ENCODE data around the gene BCLAF3.

GRCh38 chrX:20029728-20030127 lies 38.9 kb upstream of the BCLAF3 start:
- TF ChIP-seq CTCF (IDR thresholded peaks at IDR 0.05; ENCODE audit: poor library complexity, severe bottlenecking) (no peak), EZH2 (IDR thresholded peaks at IDR 0.05; ENCODE audit: borderline replicate concordance, insufficient read depth, low read length, poor library complexity, severe bottlenecking) (no peak), TAF1 (IDR thresholded peaks at IDR 0.05; ENCODE audit: low read depth) (no peak), SMC3 (conservative IDR thresholded peaks at IDR 0.05; ENCODE audit: poor library complexity) (no peak), RAD21 (conservative IDR thresholded peaks at IDR 0.05) (no peak), POLR2AphosphoS5 (IDR thresholded peaks at IDR 0.05) (no peak), REST (IDR thresholded peaks at IDR 0.05; ENCODE audit: borderline replicate concordance) (no peak)

Data from neural cell (in vitro differentiated cells).